IMR-90 (cell line): ENCODE measurements around the gene ANKRD10. TPM values are rescaled to one million over a fixed set of nuclear protein-coding genes. Genes with fewer than 3 reads are reported as not detected.

Experiments
- ATAC-seq: fragments of 200-7000 bp; cut with Tn5 transposase; 2 replicates; pipeline ENCODE4 v1.9.1; 2020; ENCODE audit warnings: low read depth, mild to moderate bottlenecking, moderate library complexity
- BruUV-seq: library from RNA; stranded (reverse); fragments of 400-500 nt; replicated peaks from 2 replicates; lab custom pipeline; 2021; lab: Mats Ljungman, UMichigan
- CTCF ChIA-PET: fragments of 300-600 bp; formaldehyde crosslinking; extraction: SDS; loops from one replicate; lab custom pipeline; 2021; ENCODE audit warnings: antibody characterized with exemption; lab: Yijun Ruan, JAX
- POLR2A ChIA-PET: fragments of 300-600 bp; sonication (Branson Sonifier 250); formaldehyde crosslinking; loops from one replicate; lab custom pipeline; 2022; ENCODE audit warnings: antibody characterized with exemption; ENCODE audit not compliant: unreplicated experiment; lab: Charles Lee
- DNase-seq: peaks from one replicate; pipeline ENCODE4 v3.0.0; 2013
- H2AFZ ChIP-seq: replicated peaks from 2 replicates; pipeline ENCODE3; 2013; ENCODE audit warnings: low read length, mild to moderate bottlenecking; ENCODE audit not compliant: poor library complexity
- H2AK5ac ChIP-seq: 2 replicates; pipeline ENCODE4 v1.6.1; 2013; ENCODE audit warnings: low read depth, low read length, inconsistent platforms
- H2AK9ac ChIP-seq: replicated peaks from 2 replicates; pipeline ENCODE3; 2013; ENCODE audit warnings: mild to moderate bottlenecking, low read depth, low read length, moderate library complexity; ENCODE audit not compliant: poor library complexity
- H2BK120ac ChIP-seq: 2 replicates; pipeline ENCODE4 v1.6.1; 2013; ENCODE audit warnings: low read depth, low read length, inconsistent platforms
- H2BK15ac ChIP-seq: 3 replicates; pipeline ENCODE4 v1.6.1; 2013; ENCODE audit warnings: low read depth, low read length, inconsistent platforms
- H2BK20ac ChIP-seq: 2 replicates; pipeline ENCODE4 v1.6.1; 2013; ENCODE audit warnings: low read depth, mild to moderate bottlenecking, inconsistent platforms, low read length, moderate library complexity
- H2BK5ac ChIP-seq: 2 replicates; pipeline ENCODE4 v1.6.1; 2013; ENCODE audit warnings: mild to moderate bottlenecking, low read depth, low read length, inconsistent platforms; ENCODE audit not compliant: poor library complexity, severe bottlenecking
- H3K14ac ChIP-seq: replicated peaks from 2 replicates; pipeline ENCODE4 v1.6.1; 2013; ENCODE audit warnings: low read depth, low read length, inconsistent platforms
- H3K18ac ChIP-seq: 2 replicates; pipeline ENCODE4 v1.6.1; 2013; ENCODE audit warnings: low read depth, low read length, control low read depth
- H3K23ac ChIP-seq: 2 replicates; pipeline ENCODE4 v1.6.1; 2013; ENCODE audit warnings: low read depth, low read length, inconsistent platforms
- H3K27ac ChIP-seq: 2 replicates; pipeline ENCODE4 v1.5.1; 2013; ENCODE audit warnings: mild to moderate bottlenecking, control low read depth, low read length; ENCODE audit not compliant: insufficient read depth
- H3K27me3 ChIP-seq: 2 replicates; pipeline ENCODE4 v1.6.1; 2013; ENCODE audit warnings: low read length; ENCODE audit not compliant: control insufficient read depth, insufficient read depth
- H3K36me3 ChIP-seq: 2 replicates; pipeline ENCODE4 v1.6.1; 2013; ENCODE audit warnings: low read length, mixed read lengths; ENCODE audit not compliant: control insufficient read depth, insufficient read depth
- H3K4ac ChIP-seq: 2 replicates; pipeline ENCODE4 v1.6.1; 2013; ENCODE audit warnings: low read depth, low read length, inconsistent platforms
- H3K4me1 ChIP-seq: 2 replicates; pipeline ENCODE4 v1.6.1; 2013; ENCODE audit warnings: low read length, mixed read lengths; ENCODE audit not compliant: control insufficient read depth, insufficient read depth
- H3K4me2 ChIP-seq: 2 replicates; pipeline ENCODE4 v1.6.1; 2013; ENCODE audit warnings: low read depth, mild to moderate bottlenecking, control low read depth, low read length, moderate library complexity
- H3K4me3 ChIP-seq: 2 replicates; pipeline ENCODE4 v1.5.1; 2013; ENCODE audit warnings: low read depth, mild to moderate bottlenecking, control low read depth, low read length, moderate library complexity; ENCODE audit not compliant: insufficient read depth
- H3K56ac ChIP-seq: 2 replicates; pipeline ENCODE4 v1.6.1; 2013; ENCODE audit warnings: low read length, inconsistent platforms; ENCODE audit not compliant: insufficient read depth; ENCODE audit errors: extremely low read depth
- H3K79me1 ChIP-seq, 2 experiments: 2 replicates each; pipeline ENCODE4 v1.6.1; 2013; ENCODE audit warnings: low read length in 2 of 2, inconsistent platforms in 1 of 2, low read depth in 1 of 2
- H3K9ac ChIP-seq: 2 replicates; pipeline ENCODE4 v1.6.1; 2013; ENCODE audit warnings: low read depth, low read length, control low read depth
- H3K9me1 ChIP-seq: 2 replicates; pipeline ENCODE4 v1.6.1; 2013; ENCODE audit warnings: low read length, inconsistent platforms; ENCODE audit not compliant: insufficient read depth
- H3K9me3 ChIP-seq: 2 replicates; pipeline ENCODE4 v1.6.1; 2013; ENCODE audit warnings: low read length; ENCODE audit not compliant: control insufficient read depth, insufficient read depth
- H4K20me1 ChIP-seq: 2 replicates; pipeline ENCODE4 v1.6.1; 2013; ENCODE audit warnings: low read length, inconsistent platforms; ENCODE audit not compliant: insufficient read depth
- H4K5ac ChIP-seq: 2 replicates; pipeline ENCODE4 v1.6.1; 2013; ENCODE audit warnings: mild to moderate bottlenecking, low read depth, low read length, control low read depth
- H4K8ac ChIP-seq, 2 experiments: 2 replicates each; pipeline ENCODE4 v1.6.1; 2013; ENCODE audit warnings: low read depth in 2 of 2, low read length in 2 of 2, control low read depth in 1 of 2, inconsistent platforms in 1 of 2
- H4K91ac ChIP-seq: 2 replicates; pipeline ENCODE4 v1.6.1; 2013; ENCODE audit warnings: low read depth, low read length, inconsistent platforms; ENCODE audit not compliant: insufficient read depth
- BHLHE40 ChIP-seq: fragments of 150-350 bp; IDR thresholded peaks from 2 replicates; pipeline ENCODE4 v1.6.1; 2016; ENCODE audit warnings: mild to moderate bottlenecking, low read depth, low read length
- CEBPB ChIP-seq: IDR thresholded peaks from 2 replicates; pipeline ENCODE4 v1.6.1; 2012; ENCODE audit warnings: low read depth, low read length, improper control_type of control experiment
- CHD1 ChIP-seq: IDR thresholded peaks from 2 replicates; pipeline ENCODE4 v1.6.1; 2012; ENCODE audit warnings: low read depth, low read length, improper control_type of control experiment
- RAD21 ChIP-seq: IDR thresholded peaks from 2 replicates; pipeline ENCODE4 v1.6.1; 2012; ENCODE audit warnings: low read length, improper control_type of control experiment
- RFX5 ChIP-seq: IDR thresholded peaks from 2 replicates; pipeline ENCODE4 v1.8.0; 2012; ENCODE audit warnings: low read depth, mild to moderate bottlenecking, low read length, moderate library complexity
- SMC3 ChIP-seq: fragments of 150-350 bp; IDR thresholded peaks from 2 replicates; pipeline ENCODE4 v1.6.1; 2016; ENCODE audit warnings: low read depth, mild to moderate bottlenecking, antibody characterized with exemption, low read length, moderate library complexity
- USF2 ChIP-seq: fragments of 150-350 bp; IDR thresholded peaks from 2 replicates; pipeline ENCODE4 v1.6.1; 2017; ENCODE audit warnings: mild to moderate bottlenecking, antibody characterized with exemption, low read length, low read depth
- WGBS, 2 experiments: methylation state at CpG; one replicate each; pipeline versions ENCODE4 v1.1.5 to v1.1.7; 2013; ENCODE audit warnings: missing lambda C conversion rate in 2 of 2; ENCODE audit not compliant: insufficient read length in 1 of 2; ENCODE audit errors: extremely low coverage in 2 of 2; 5-methylcytosine and 5-hydroxymethylcytosine counted together
- dilution Hi-C: fragments of 300-500 bp; cut with HindIII; formaldehyde crosslinking; loops from one replicate; pipeline ENCODE4 v1.14.3; 2018; ENCODE audit warnings: low sequenced_read_pairs; ENCODE audit not compliant: unreplicated experiment
- in situ Hi-C: fragments of 300-500 bp; cut with MboI; formaldehyde crosslinking; loops from 3 replicates; pipeline ENCODE4 v1.14.3; 2019; ENCODE audit warnings: low sequenced_read_pairs, inconsistent platforms, mixed read lengths
- intact Hi-C: fragments of 100-400 bp; cut with micrococcal nuclease; formaldehyde crosslinking; loops from 2 replicates; pipeline ENCODE4 v1.10.0; 2022
- polyA plus RNA-seq, 3 experiments: library from polyadenylated mRNA; depleted of rRNA; stranded (reverse); fragments of >200 nt; gene quantifications; 2 replicates each; pipeline ENCODE4 v1.2.3, GENCODE V29; 2012; ENCODE audit warnings: low replicate concordance in 1 of 3
- total RNA-seq: library from RNA; depleted of rRNA; stranded (reverse); fragments of >200 nt; gene quantifications from 2 replicates; pipeline ENCODE4 v1.2.3, GENCODE V29; 2012

Gene ANKRD10
- total and polyA plus RNA-seq, 2 of the 4 experiments (the other 2 are of a cell fraction): 18.3 to 31.1 TPM

- ChIA-PET POLR2A (no interaction called here), CTCF (no interaction called here)
- TF ChIP-seq CHD1: no peak
- TF ChIP-seq USF2: no peak
- no peak for TF ChIP-seq CEBPB
- TF ChIP-seq SMC3: no peak
- TF ChIP-seq RAD21: no peak
- TF ChIP-seq RFX5: no peak
- no peak for TF ChIP-seq BHLHE40
- Histone ChIP-seq H2BK15ac (no peak overlapping the region), H2AFZ (no peak overlapping the region), H3K9me1 (peaks cover 5% of the 10 kb centered on the region), H3K9ac (no peak overlapping the region), H2BK5ac (no peak overlapping the region), H3K36me3 (no peaks in the 10 kb centered on the region), H3K23ac (no peak overlapping the region), H4K5ac (no peak overlapping the region), H3K4me1 (0 out of 2 replicates have a peak, but pooled peaks cover 3% of the 10 kb centered on the region), H3K27me3 (peaks cover 10% of the 10 kb centered on the region), H4K20me1 (no peaks in the 10 kb centered on the region), H3K4me2 (no peak overlapping the region), H2BK120ac (no peak overlapping the region), H4K8ac (no peak overlapping the region), H3K4me3 (no peak overlapping the region), H3K18ac (no peak overlapping the region), H2BK20ac (no peak overlapping the region), H3K9me3 (no peaks in the 10 kb centered on the region), H3K14ac (no peak overlapping the region), H3K56ac (no peak overlapping the region), H4K91ac (no peak overlapping the region), H2AK9ac (no peak overlapping the region), H3K4ac (no peak overlapping the region; the same call in 1 of the 2 replicates), H3K79me1 (peaks cover 2 to 16% of the 10 kb centered on the region in 2 experiments; a peak in 1 of 4 replicates), H3K27ac (no peak overlapping the region), H2AK5ac (no peak overlapping the region)
- DNase-seq (no peak), ATAC-seq (no peak)
- no CpG with 5 or more reads among the region's 5 CpGs for WGBS, 2 experiments
- no TSS peak for BruUV-seq
- in situ Hi-C loops: loop anchor here (10.0 kb wide), 1 partner anchor 125 kb away; no protein-coding TSS in a partner anchor
- intact Hi-C loops: no loop called here
- dilution Hi-C loops: no loop called here
Measured at GRCh38 chr13:110920038-110920437, 5.2 kb upstream of the ANKRD10 start.
